Stimulated activated CD4-positive, alpha-beta T cell treated with anti-CD3 and anti-CD28 coated beads, Interleukin-4, amount 100 ng/mL, for 1 hour (primary cell): ENCODE results near the gene CNKSR2.

Source experiments
- DNase-seq: peaks from one replicate; pipeline ENCODE4 v3.0.0-alpha.2; 2020

The CNKSR2 gene

DNA sequence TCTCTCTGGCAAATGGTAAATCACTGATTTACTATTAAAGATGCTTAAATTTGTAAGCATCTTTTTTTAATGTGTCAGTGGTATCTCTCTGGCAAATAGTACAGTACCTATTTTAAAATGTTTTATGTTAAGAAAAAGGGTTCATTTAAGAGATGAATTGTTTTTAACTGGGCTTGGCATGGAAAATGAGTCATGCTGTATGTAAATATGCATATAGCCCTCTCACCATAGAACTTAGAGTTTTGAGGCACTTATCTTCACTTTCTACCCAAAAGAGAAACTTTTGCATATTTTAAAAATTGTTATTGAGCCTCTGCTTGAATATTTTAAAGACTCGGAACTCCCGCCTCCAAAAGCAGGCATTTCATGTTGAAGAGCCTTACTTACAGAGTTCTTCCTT lies 246.0 kb downstream of the CNKSR2 start:
- no peak for DNase-seq

DNA sequence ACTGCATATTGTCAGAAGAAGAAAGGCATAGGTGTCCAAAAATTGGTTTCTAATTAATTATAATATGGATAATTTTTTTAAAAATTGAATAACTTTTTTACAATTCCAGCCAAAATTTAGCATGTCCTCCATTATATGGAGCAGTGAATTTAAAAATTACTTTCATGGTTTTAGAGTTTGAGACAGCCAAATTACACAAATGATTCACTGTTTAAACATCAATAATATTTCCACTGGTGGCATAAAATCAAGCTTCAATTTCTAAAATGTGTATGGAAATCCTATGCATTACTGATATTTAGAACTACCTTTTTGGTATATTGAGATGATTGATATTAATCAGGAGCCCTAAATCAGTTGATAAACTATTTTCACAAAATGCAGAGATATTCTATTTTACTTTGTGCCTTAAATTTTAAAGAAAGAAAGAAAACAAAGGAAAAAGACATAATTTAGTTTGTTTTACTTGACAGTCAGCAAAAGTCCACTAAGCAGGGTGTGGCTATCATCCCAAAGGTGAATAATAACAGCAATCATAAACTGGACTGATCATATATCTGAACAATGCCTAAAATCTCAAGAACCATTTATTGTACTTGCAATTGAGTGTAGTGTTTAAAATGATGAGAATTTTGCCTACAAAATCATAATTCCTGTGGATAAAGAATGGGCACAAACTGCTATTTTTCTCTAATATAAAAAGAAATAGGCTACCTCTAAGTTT lies 249.7 kb downstream of the CNKSR2 start:
- no peak for DNase-seq

DNA sequence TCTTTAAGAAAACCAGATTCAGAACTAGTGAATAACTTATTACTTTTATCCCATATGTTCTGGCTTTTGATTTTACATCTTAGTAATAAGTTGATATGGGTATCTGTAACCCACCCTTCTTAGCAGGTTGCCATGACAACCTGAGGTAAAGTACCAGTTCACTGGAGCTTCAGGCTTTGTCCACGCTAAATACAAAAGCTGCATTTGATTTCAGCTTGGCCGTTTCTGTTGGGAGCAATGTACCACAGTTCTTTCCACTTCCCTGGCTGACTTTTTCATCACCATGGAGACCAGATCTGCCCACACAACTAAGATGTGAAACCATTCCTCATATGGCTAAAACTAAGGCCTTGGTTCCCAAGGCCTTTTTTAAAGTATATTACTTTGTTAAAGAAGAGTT lies 257.8 kb downstream of the CNKSR2 start:
- no peak for DNase-seq

DNA sequence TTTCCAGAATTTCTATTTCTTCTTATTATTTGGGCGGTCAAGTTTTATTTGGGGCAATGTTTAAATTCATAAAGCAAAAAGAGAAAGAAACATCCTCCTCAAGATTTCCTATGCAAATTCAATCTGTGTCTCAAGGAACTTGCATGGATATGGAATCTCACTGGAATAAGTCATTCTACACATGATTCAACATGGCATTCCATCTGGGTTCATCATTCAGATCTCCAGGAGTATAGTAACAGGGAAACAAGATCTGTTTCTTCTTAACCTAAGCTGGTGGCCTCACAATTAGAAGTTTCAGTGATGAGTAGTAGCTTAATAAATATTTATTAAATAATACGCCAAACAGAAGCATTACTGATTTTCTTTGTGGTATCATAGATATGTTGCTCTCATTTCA lies 264.1 kb downstream of the CNKSR2 start:
- no peak for DNase-seq

DNA sequence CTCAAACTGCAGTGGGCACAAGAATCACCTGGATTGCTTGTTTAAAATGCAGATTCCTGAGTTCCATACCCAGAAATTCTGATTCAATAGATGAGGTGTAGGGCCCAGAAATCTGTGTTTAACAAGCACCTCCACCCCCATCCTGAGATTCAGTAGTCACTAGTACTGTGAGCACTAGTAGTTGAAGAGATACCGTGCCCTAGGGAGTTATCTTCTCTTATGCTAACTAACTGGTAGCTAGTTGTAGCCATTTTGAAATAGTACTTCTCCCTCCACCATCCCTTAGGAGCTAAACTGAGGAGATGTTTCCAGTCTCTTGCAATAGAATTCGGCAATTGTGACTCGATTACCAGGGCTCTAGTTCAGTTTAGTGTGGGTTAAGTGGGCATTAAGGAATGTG lies 265.6 kb downstream of the CNKSR2 start:
- no peak for DNase-seq

DNA sequence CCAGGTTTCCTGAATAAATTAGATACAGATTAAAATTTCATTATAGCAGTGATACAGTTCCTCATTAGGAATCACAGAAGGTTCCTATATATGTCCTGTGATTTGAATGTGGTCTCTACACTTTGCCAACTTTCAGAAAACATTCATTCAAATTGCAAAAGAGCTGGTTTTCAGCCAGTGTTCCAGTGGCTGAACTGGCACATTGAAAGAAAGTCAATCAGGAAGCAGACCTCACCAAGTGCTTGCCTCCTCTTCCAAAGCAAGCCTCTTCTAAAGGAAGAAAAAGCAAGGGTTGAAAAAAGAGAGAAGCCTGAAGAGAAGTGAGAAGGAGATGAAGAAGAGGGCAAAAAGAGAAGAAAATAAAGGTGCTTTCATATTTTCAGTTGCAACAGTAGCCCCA lies 271.2 kb downstream of the CNKSR2 start:
- no peak for DNase-seq

DNA sequence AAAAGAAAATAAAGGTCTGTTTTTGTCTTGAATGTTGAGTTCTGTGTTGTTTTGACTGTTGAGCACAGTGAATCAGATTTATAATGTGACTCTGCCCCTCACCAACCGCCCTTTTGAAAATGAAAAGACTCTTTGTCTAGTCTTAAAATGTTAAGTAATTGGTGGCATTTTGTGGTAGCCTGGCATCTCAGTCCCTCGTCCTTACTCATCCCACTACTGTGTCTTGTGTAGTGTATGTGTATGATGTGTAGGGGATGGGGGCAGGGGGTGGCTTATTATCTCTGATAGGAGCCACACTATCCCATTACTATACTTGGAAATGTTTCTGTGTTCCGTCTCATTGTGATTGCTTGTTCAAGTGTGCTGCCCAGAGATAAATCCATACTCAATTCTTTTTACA lies 271.7 kb downstream of the CNKSR2 start:
- DNase-seq: no peak

DNA sequence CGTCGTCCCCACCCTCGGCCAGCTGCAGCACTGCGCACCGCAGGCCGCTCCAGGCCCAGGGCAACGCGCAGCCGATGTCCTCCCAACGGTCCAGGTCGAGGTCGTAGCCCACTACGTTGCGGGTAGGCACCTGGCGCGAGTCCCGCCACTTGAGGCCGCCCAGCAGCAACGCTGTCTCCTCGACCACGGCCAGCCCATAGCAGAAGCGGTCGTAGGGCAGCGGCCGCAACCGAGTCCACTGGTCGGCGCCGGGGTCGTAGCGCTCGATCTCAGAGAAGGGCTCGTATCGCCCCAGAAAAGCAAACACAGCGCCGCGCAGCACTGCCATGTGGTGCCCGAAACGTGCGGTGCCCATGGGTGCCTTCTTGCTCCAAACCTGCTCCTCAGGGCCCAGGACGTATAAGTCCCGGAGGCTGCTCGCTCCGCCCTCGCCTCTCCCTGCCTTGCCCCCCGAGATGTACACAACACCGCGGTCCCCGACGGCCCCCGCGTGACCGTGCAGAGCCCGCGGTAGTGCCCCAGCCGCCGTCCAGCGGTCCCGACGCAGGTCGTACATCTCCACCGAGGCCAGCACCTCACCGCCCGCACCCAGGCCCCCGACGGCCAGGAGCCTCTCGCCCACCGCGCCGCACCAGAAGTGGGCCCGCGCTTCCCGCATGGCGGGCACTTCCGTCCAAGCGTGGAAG lies 281.8 kb downstream of the CNKSR2 start:
- DNase-seq: no peak

DNA sequence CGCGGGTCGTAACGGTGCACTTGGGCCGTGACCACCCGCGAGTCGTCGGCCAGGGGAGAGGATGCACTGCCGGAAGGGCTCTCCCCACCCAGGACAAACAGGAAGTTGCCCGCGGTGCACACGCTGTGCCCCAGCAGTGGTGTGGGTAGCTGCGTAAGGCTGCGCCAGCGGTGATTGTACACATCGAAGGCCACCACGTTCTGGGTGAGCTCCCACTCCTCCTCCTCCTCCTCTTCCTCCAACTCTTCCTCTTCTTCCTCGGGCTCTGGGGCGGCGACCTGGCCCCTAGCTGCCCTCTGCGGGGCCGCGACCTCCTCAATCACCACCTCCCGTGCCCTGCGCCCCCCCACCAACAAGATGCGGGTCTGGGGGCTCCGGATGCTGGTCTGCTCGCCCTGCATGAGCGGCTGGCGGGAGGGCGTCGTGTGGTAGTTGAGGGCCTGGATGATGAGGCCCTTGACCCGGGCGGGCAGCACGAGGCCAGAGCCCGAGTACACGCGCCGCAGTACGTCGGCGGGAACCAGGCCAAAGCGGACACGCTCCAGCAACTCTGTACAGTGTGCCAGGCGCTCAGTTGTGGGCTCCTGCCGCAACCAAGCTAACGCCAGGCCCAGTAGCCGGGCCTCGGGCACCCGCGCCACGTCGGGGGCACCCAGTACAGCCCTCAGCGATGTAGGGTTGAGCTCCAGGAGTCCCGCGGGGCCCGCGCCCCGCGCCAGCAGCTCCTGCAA lies 282.5 kb downstream of the CNKSR2 start:
- no peak for DNase-seq

DNA sequence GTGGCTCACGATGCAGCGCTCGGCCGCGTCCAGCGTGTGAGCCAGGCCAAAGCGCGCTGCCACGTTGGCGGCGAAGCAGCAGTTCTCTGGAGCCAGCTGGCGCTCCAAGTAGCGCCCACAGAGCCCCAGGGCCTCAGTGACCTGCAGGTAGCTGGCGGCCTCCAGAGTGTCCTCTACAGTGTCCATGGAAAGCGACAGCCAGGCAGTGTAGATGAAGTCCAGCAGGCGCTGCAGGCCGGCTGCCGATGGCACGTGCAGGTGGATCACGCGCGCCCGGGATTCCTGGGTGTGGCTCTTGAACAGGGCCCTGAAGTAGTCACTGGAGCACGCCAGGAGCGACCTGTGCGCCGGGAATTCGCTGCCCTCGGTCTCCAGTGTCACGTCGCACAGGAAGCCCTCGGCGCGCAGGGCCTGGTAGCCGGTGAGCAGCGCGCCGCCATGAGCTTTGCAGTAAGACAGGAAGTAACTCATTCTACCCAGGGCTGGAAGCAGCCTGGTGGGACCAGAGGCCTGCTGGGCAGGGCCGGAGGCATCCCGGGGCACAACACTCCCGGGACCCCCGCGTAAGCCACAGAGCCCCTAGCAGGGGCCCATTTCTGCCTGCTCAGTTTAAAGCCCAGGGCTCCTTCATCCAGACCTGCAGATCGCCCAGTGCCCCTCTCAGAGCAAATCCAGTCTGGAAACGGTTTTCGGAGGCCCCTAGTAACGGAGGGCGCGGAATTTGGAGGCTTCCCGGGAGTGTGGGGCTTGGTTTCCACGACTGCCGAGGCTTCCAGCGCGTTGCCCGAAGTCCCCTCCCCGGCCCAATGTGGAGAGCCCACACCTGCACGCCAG lies 283.3 kb downstream of the CNKSR2 start:
- DNase-seq: peak; percentile 5

DNA sequence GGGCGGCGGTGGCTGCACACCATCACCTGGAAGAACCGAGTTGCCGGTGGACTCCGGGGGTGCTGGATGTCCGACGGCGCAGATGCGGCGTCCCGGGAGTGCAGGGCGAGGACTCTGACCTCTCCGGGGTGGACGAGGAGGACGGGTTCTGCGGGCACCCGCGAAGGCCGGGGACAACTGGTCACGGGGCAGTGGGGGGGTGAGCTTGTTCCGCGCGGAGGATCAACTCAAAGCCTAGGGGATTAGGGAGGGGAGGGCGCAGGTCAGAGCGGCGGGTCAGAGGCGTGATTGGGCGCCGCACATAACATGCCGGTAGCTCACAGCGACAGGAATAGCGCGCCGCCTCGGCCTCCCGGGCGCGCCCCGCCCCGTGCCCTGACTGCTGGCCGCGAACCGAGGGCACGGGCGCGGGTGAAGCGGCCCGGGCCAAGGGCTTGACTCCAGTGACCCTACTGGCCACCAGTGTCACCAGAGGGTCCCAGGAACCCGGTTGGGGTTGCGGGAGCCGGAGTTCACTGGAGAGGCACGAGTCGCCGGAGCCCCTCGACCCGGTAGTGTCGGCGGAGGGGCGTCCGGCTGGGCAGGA lies 284.0 kb downstream of the CNKSR2 start, which contains the start of gene KLHL34:
KLHL34 (minus strand) TSS at position 179 of the 586 bp plus-strand sequence. CDS start 542 bp downstream, outside the sequence.
- DNase-seq: peak; percentile 20

DNA sequence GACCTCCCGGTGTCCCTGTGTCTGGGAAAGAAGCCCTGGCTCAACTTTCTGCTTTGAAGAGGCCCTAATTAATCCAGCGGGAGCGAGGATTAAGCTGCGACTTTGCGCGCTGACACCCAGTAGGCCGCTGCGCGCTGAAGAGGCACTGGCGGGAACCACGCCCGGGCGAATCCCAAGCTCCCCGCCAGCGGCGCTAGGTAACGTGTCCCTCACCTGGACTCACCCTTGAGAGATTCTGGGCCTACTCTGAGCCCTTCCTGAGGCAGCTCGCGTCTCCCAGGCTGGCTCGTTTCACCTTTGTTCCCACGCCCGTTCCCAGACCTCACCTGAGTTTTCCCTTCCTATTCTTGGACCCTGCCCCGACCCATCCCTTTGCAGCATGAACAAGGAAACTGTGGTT lies 284.5 kb downstream of the CNKSR2 start:
- peak; percentile 17 for DNase-seq

DNA sequence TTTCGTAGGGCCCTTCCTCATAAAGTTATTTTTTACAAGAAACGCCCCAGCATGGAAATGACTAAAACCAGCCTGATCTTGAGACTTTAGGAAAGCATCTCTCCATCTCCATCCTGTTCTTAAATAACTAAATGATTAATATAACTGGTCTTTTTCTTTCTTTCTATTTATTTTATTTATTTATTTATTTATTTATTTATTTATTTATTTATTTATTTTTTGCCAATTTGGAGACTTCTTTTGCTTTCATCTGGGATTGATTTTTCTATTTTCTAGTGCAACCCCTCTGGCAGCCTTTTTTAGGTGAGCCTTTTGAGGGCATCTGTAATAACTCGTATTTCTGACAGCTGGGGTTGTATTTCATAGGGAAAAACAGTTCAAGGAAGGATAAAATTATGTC lies 285.1 kb downstream of the CNKSR2 start:
- no peak for DNase-seq

DNA sequence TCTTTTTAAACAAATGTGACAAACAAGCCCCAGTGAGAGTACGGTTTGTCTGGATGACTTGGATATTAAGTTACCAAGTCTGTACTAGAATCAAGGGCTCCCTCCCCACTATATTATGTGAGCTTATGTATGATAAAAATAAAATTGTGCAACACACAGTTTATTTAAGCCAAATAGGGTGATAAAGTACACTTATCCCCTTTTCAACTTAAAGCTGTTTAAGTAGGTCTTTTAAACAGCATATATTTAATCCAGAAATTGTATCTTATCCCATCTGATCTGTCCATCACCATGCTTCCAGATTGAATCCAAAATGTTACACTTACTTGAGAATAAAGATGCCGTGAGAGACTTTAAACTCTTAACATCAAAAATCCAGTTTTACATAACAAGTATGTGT lies 285.9 kb downstream of the CNKSR2 start:
- no peak for DNase-seq

DNA sequence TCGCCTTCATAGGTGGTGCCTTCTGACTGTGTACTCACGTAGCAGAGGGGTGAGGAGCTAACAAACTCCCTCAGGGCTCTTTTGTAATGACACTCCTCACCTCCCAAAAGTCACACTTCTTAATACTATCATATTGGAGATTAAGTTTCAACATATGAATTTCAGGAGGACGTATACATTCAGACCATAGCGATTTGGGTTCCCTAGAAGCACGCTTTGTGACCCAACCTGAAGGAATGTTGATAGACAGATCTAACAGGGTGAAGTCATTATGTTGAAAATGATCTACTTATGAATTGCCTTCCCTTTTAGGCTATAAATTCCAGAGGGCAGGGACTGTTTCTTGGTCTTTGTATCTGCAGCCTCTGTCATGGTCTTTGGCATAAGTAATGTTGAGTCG lies 287.1 kb downstream of the CNKSR2 start:
- no peak for DNase-seq

DNA sequence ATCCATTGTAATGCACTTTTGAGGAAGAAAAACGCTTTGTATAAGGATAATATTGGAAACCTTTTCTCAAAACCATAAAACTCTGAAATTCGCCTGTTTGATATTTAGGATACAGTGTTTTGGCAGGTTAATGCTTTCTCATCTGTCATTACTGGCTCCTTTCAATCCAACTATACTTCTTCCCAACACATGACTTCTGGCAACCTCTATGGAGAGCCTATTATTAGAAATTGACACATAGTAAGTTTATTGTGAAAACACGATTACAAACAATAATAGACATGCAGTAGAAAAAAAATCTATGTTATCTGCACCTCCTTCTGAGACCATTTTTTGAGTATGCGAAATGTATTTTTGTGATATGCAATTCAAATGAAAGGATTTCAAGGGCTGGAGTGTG lies 288.5 kb downstream of the CNKSR2 start:
- no peak for DNase-seq

DNA sequence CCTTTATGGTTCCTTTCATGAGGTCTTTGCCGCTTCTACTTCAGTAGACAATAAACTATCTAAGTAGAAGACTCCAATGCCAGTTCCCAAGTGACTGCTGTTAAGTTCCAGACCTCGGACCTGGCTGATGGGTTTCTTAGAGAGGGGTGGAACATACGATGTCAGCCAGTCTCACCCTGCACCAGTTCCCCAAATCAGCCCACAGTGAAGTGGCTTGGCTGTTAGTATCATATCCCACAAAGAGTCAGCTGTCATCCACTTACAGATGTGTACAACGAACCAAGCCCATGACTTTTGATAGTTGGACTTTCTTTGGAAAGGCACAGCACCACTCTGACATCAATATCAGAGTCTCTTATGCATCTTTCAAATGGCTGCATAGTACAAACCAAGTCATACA lies 292.0 kb downstream of the CNKSR2 start:
- DNase-seq: no peak

DNA sequence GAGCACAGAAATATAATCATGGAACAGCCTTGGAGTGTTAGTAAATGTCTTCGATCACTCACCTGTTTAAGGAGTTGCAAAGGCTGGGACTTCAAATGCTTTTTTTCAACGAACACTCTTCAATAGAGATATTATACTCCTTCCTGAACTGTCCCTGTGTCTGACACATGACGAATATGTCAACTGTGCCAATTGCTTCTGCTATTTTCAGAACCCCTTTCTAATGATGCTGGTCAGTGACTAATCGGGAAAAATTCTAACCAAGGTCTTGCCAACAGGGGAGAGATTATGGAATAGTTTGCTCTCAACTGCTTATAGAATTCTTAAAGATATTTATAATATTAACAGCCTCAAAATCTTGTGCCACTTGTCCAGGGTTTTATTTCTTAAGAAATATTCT lies 292.5 kb downstream of the CNKSR2 start:
- no peak for DNase-seq

DNA sequence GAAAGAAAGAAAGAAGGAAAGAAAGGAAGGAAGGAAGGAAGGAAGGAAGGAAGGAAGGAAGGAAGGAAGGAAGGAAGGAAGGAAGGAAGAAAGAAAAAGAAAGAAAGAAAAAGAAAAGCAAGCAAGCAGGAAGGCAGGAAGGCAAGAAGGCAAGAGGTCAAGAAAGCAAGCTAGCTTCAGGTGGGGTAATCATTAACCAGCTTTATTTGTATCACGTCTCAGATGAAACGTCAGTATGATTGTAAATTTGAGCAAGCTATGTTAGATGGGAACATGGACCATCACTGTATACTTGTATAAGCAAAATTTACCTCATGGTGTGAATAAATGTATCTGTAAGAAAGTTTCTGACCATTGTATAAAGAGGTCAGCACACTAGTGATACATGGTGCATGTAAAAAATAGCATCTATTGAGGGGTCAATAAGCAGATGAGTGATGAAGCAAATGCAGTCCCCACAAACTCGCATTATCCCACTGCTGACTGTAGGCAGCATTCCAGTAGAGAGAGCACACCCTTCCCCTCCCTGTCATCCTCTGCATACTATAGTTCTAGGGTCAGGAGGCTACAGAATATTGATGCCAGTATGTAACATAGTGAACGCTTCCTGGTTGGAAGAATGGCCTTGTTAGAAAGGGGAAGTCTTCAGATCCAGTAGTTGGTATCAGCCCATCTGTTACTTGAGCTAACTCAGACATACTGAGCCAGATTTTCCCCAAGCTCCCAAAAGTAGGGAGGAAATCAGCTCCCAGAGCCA lies 300.4 kb downstream of the CNKSR2 start:
- DNase-seq: no peak

DNA sequence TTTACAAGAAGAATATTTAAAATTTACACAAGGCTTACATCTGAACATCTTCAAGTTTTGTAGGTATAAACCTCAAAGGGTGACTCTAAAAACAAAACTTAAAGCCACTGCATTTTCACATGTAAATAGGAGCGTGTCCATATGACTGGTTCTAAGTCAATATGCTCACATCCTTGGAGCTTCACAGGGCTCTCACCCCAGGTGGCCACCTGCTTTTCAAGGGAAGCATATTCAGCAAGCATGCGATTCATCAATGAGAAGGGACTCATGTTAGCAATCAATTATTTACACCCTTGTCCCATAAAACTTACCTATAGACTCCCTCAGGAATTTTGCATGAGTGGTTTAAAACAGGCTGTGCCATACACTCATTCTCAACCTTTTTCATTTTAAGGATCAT lies 301.7 kb downstream of the CNKSR2 start:
- no peak for DNase-seq

DNA sequence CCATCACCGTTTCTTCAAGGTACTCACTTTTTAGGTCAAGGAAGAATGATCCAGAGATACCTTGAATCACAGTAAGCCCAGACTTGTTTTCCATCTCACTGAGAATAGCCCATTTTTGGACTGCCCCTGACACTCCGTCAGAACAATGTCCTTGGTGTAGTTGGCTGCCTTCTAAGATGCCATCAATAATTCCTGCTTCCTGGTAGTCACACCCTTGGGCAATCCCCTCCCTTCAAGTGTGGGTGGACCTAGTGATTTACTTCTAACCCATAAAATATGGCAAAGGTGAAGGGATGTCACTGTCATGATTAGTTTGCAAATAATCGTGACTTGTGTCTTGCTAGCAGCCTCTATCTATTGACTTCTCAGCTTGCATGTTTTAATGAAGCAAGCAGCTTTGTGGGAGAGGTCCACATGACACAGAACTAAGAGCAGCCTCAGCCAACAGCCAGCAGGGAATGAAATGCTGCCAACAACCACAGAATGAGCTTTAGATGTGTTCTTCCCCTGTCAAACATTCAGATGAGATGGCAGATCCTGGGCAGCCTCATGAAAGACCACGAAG lies 303.9 kb downstream of the CNKSR2 start:
- DNase-seq: no peak

DNA sequence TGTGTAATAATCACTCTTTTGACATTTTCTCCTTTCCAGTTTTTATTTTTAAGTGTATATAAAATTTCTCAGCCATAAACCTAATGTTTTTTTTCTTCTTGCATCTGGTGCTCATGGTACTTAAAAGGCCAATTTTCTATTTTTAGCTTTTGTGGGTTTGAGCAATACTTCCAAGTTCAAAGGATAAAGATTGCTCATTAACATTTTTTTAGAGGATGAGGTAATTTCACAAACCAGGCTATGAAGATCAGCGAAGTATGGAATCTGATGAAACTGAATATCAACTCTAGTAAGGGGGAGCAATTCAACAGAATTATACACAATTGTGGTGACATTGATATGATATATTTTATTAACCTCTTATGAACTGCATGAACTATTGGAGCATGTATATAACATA lies 309.7 kb downstream of the CNKSR2 start:
- DNase-seq: no peak
